ENCODE results near the gene ANO6. TPM values are rescaled to one million over a fixed set of nuclear protein-coding genes. Genes with fewer than 3 reads are reported as not detected.

Gene ANO6
- total RNA-seq, 4 donors from 2014 or later = 117 to 224 (median 170) TPM

- WGBS, 2 donors (ENCODE audit: low coverage in 1 of 2) = 1% methylated on average over 23 of the region's 70 CpGs; no CpG with 5 or more reads in 1 of the 2 donors
- Histone ChIP-seq H3K4me1 (peaks cover 14 to 58% (median 18%) of the 10 kb centered on the region in 3 donors), H3K9me3 (no peaks in the 10 kb centered on the region), H3K36me3 (no peaks in the 10 kb centered on the region), H3K27me3 (no peaks in the 10 kb centered on the region), H3K27ac (peak overlapping the region; percentile 79 to 98 (median 96)), H3K4me3 (peak overlapping the region; percentile 83 to 91)
- peak; percentile 71 for ATAC-seq
- TF ChIP-seq CTCF (IDR thresholded peaks at IDR 0.05) (peak; percentile 28 to 60 (median 52)), POLR2AphosphoS5 (IDR thresholded peaks at IDR 0.05) (no peak), POLR2A (IDR thresholded peaks at IDR 0.05) (no peak), EP300 (IDR thresholded peaks at IDR 0.05) (no peak)
Measured at GRCh38 chr12:45216230-45216982, 511 bp downstream of the ANO6 start.

DNA sequence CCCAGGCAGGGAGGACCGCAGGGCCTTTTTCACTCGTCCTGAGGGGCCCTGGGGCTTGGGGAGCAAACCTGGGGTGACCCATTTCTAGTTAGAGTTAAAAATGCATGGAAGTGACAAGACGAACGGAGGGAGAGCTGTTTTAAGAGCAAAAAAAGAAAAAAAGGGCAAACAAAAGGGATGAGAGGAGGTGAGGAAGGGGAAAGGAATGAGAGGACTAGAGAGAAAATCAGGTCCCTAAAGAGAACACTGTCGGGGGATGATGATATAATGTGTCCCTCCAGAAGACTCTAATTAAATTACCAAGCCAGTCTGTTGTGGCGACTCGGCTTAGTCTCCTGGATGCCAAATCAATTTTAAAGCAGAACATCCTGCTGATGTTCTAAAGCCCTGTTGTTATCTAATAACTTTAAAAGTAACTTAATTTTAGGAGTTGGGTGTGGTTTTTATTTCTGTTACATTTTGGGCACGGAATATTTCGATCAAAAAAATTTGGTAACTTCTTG is 1.1 kb downstream of the ANO6 start:
- Histone ChIP-seq H3K4me1 (peaks cover 14 to 65% (median 18%) of the 10 kb centered on the region in 3 donors), H3K9me3 (no peaks in the 10 kb centered on the region), H3K27me3 (no peaks in the 10 kb centered on the region), H3K27ac (peak overlapping the region; percentile 79 to 98 (median 96)), H3K4me3 (peak overlapping the region; percentile 83 to 91), H3K36me3 (no peaks in the 10 kb centered on the region)
- WGBS, 2 donors (ENCODE audit: low coverage in 1 of 2) = 3 to 4% methylated on average over 6 to 9 of the region's 9 CpGs
- TF ChIP-seq POLR2AphosphoS5 (IDR thresholded peaks at IDR 0.05) (no peak), POLR2A (IDR thresholded peaks at IDR 0.05) (no peak), CTCF (IDR thresholded peaks at IDR 0.05) (no peak), EP300 (IDR thresholded peaks at IDR 0.05) (no peak)
- no peak for ATAC-seq

- WGBS, 2 donors (ENCODE audit: low coverage in 1 of 2) = 16 to 17% methylated on average over 2 of the region's 2 CpGs
- H3K27ac ChIP-seq = peak overlapping the region; percentile 79 to 98 (median 96)
- no peaks in the 10 kb centered on the region for H3K27me3 ChIP-seq
- no peaks in the 10 kb centered on the region for H3K36me3 ChIP-seq
- H3K4me1 ChIP-seq = peaks cover 14 to 73% (median 18%) of the 10 kb centered on the region in 3 donors
- H3K4me3 ChIP-seq = peak overlapping the region; percentile 83 to 91
- no peak for ATAC-seq
- H3K9me3 ChIP-seq = no peaks in the 10 kb centered on the region
- no peak for TF ChIP-seq EP300 (IDR thresholded peaks at IDR 0.05)
- TF ChIP-seq POLR2A (IDR thresholded peaks at IDR 0.05) = no peak
- no peak for TF ChIP-seq CTCF (IDR thresholded peaks at IDR 0.05)
- TF ChIP-seq POLR2AphosphoS5 (IDR thresholded peaks at IDR 0.05) = no peak
Measured at GRCh38 chr12:45217846-45218245, 2.0 kb downstream of the ANO6 start.

- WGBS, 2 donors (ENCODE audit: low coverage in 1 of 2) = 69 to 73% methylated on average over 2 of the region's 2 CpGs
- Histone ChIP-seq H3K4me3 (no peak overlapping the region), H3K27ac (peak overlapping the region in 3 of 4 donors; percentile 44 to 98 (median 97)), H3K27me3 (no peaks in the 10 kb centered on the region), H3K36me3 (no peaks in the 10 kb centered on the region), H3K4me1 (peaks cover 26 to 81% (median 27%) of the 10 kb centered on the region in 3 donors), H3K9me3 (no peaks in the 10 kb centered on the region)
- TF ChIP-seq EP300 (IDR thresholded peaks at IDR 0.05) (no peak), CTCF (IDR thresholded peaks at IDR 0.05) (no peak), POLR2AphosphoS5 (IDR thresholded peaks at IDR 0.05) (no peak), POLR2A (IDR thresholded peaks at IDR 0.05) (no peak)
- ATAC-seq = no peak
Measured at GRCh38 chr12:45219621-45220020, 3.7 kb downstream of the ANO6 start.
